Measurements from ENCODE around the gene NPIPB8.
"Not testable (repeated sequence)": the region's sequence is repeated elsewhere in the genome, so short reads cannot be mapped to it uniquely, and the experiment has no call there.

Gene NPIPB8

DNA sequence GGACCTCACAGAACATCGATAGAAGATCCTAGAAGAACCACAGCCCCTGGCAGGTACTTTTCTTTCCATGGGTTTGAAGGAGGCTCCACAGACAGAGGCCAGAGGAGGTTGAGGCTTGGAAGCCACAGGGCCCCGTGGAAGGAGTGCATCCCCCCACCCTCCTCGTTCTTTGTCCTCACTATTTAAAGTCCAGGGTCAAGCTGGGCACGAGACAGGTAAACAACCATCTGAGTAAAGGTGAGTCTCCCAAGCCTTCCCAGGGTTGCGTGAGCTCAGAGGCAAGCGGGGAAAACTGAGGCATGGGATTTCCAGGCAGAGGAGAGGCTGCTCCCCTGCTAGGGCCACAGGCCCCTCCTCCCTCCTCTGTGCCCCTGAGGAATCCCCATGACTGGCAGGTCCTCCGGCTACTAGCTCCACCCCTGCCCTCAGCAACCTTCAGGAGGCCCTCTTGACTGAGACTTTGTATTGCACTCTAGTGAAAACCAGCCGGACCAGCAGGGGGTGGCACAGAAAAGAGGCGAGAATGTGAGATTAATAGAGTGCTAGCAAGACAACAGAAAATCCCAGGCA lies 40.1 kb upstream of the NPIPB8 start:
- H3K79me2 ChIP-seq (ENCODE audit: control insufficient read depth, insufficient read depth, low read length, unreplicated experiment), result no peaks in the 10 kb centered on the region
- no peaks in the 10 kb centered on the region for H3K36me3 ChIP-seq (ENCODE audit: insufficient read depth, low read length)
- peaks cover 4% of the 10 kb centered on the region for H3K4me1 ChIP-seq (ENCODE audit: control insufficient read depth, insufficient read depth, low read length, unreplicated experiment)
- no peak overlapping the region for H3K4me3 ChIP-seq (ENCODE audit: low read depth, low read length)
- no peak overlapping the region for H3K27ac ChIP-seq (ENCODE audit: low read depth, low read length)
- no peaks in the 10 kb centered on the region for H3K27me3 ChIP-seq (ENCODE audit: insufficient read depth, low read length)
- no peak overlapping the region for H2AFZ ChIP-seq (ENCODE audit: low read length, unreplicated experiment)

DNA sequence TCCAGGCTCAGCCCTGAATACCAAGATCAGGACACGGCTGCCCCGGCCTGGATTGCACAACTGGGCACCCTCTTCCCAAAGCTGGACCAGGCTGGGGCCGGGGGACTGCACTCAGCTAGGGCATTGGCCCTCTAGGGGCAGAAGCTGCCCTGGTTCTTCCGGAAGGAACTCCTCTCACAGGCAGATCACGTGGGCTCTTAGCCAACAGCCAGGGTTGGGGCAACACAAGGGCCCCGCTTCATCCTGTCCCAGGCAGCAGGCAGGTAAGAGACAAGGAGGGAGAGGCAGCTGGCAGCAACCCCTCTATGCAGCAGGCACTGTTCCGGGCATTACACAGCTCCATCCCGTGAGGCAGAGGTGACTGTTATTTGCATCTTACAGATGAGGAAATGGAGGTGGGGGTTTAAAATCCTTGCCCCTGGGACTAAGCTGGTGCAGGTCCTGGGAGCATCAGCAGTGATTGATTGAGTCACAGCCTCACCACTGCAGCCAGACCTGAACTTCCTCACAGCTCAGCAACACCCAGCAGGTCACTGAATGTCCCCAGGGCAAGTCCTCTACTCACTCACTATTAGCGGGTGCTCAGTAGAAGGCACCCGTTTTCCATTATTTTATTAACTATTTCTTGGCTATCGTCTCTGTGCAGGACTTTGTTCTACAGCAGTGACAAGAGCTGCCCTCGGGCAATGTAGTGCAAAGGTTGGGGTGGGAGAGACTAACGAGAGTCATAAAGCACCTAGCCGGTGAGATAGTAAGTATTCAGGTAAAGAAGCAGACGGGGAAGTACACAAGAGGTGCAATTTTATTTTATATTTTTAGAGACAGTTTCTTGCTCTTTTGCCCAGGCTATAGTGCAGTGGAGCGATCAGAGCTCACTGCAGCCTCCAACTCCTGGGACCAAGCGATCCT lies 38.2 kb upstream of the NPIPB8 start:
- not testable (repeated sequence) for H3K4me3 ChIP-seq (ENCODE audit: low read depth, low read length); H3K4me1 ChIP-seq (ENCODE audit: control insufficient read depth, insufficient read depth, low read length, unreplicated experiment)

DNA sequence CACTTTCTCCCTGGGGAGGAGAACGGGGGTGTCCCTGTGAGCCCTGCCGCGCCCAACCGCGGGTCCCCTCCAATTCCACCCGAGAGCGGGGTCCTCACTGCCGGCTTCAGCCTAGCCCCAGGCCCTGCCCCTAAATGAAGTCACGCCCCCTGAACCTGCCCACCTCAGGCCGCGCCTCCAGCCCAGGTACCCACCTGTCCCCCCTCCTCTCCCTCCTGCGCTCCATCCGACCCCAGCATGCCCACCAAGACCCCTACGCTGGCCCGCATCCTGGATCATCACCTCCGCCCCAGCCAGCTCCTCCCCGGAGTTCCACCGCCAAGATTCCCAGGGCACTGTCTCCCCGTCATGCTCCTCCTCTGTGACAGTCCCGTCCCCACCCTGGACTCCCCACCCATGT lies 36.9 kb upstream of the NPIPB8 start:
- not testable (repeated sequence) for H3K4me3 ChIP-seq (ENCODE audit: low read depth, low read length); H3K27ac ChIP-seq (ENCODE audit: low read depth, low read length); H3K36me3 ChIP-seq (ENCODE audit: insufficient read depth, low read length); H3K4me1 ChIP-seq (ENCODE audit: control insufficient read depth, insufficient read depth, low read length, unreplicated experiment); H3K79me2 ChIP-seq (ENCODE audit: control insufficient read depth, insufficient read depth, low read length, unreplicated experiment); H2AFZ ChIP-seq (ENCODE audit: low read length, unreplicated experiment); H3K27me3 ChIP-seq (ENCODE audit: insufficient read depth, low read length)

More for the DNA sequence above, 38.2 kb upstream of the NPIPB8 start:
- H3K27me3 ChIP-seq (ENCODE audit: insufficient read depth, low read length); H3K27ac ChIP-seq (ENCODE audit: low read depth, low read length); H2AFZ ChIP-seq (ENCODE audit: low read length, unreplicated experiment); H3K36me3 ChIP-seq (ENCODE audit: insufficient read depth, low read length); H3K79me2 ChIP-seq (ENCODE audit: control insufficient read depth, insufficient read depth, low read length, unreplicated experiment): not testable (repeated sequence)

DNA sequence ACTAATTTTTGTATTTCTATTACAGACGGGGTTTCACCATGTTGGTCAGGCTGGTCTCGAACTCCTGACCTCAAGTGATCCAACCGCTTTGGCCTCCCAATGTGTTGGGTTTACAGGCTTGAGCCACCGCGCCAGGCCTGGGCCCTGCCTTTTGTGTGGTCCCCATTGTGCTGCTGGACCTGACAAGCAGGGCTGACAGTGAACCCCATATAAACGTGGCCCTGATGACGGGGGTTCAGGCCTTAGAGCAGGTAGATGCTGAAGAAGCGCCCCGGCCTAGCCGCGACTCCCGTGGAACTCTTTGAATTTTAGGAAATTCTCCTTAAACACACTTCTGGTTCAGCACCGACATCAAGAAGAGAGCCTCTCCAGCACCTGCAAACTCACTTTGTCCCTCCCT lies 36.3 kb upstream of the NPIPB8 start:
- H3K27ac ChIP-seq (ENCODE audit: low read depth, low read length); H3K36me3 ChIP-seq (ENCODE audit: insufficient read depth, low read length); H3K4me3 ChIP-seq (ENCODE audit: low read depth, low read length); H3K27me3 ChIP-seq (ENCODE audit: insufficient read depth, low read length); H2AFZ ChIP-seq (ENCODE audit: low read length, unreplicated experiment); H3K79me2 ChIP-seq (ENCODE audit: control insufficient read depth, insufficient read depth, low read length, unreplicated experiment); H3K4me1 ChIP-seq (ENCODE audit: control insufficient read depth, insufficient read depth, low read length, unreplicated experiment): not testable (repeated sequence)

DNA sequence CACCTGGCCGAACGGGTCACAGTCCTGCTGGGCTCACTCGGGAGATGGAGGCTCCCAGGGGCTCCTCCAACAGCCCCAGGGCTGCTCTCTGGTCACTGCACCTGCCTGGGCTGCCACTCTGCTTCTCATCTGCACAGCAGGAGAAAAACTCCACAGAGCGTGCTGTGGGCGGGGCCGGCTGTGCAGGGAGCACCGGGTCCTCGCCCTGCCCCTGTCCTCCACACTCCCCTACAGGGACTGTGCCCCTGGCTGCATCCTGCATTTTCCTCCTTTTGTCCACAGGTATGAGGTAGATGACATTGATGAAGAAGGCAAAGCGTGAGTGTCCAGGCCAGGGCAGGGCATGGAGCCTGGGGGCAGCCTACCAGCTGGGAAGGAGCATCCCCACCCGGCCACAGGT lies 35.8 kb upstream of the NPIPB8 start:
- not testable (repeated sequence) for H3K36me3 ChIP-seq (ENCODE audit: insufficient read depth, low read length); H3K4me1 ChIP-seq (ENCODE audit: control insufficient read depth, insufficient read depth, low read length, unreplicated experiment); H3K27me3 ChIP-seq (ENCODE audit: insufficient read depth, low read length); H3K4me3 ChIP-seq (ENCODE audit: low read depth, low read length); H3K79me2 ChIP-seq (ENCODE audit: control insufficient read depth, insufficient read depth, low read length, unreplicated experiment); H2AFZ ChIP-seq (ENCODE audit: low read length, unreplicated experiment); H3K27ac ChIP-seq (ENCODE audit: low read depth, low read length)

DNA sequence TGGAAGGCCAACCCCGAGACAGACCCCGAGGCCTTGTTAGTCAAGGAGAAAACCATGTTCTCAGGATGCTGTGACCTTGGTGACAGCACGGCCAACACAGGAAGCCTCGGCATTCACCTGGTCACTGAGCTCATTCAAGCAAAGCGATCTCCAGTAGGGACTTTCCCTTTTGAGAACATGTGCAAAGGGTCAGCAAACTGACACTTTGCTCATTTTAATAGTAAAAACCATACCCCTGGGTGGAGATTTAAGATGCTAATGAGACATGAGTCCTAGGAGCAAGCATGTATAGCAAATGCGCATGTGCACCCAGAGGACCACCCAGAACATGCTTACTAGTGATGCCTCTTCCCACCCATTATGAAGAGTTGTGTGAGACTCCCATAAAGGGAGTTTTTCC lies 35.3 kb upstream of the NPIPB8 start:
- Histone ChIP-seq H3K4me1 (ENCODE audit: control insufficient read depth, insufficient read depth, low read length, unreplicated experiment) (no peaks in the 10 kb centered on the region), H3K27me3 (ENCODE audit: insufficient read depth, low read length) (no peaks in the 10 kb centered on the region), H3K27ac (ENCODE audit: low read depth, low read length) (no peak overlapping the region), H3K4me3 (ENCODE audit: low read depth, low read length) (no peak overlapping the region), H2AFZ (ENCODE audit: low read length, unreplicated experiment) (no peak overlapping the region), H3K79me2 (ENCODE audit: control insufficient read depth, insufficient read depth, low read length, unreplicated experiment) (no peaks in the 10 kb centered on the region), H3K36me3 (ENCODE audit: insufficient read depth, low read length) (no peaks in the 10 kb centered on the region)

DNA sequence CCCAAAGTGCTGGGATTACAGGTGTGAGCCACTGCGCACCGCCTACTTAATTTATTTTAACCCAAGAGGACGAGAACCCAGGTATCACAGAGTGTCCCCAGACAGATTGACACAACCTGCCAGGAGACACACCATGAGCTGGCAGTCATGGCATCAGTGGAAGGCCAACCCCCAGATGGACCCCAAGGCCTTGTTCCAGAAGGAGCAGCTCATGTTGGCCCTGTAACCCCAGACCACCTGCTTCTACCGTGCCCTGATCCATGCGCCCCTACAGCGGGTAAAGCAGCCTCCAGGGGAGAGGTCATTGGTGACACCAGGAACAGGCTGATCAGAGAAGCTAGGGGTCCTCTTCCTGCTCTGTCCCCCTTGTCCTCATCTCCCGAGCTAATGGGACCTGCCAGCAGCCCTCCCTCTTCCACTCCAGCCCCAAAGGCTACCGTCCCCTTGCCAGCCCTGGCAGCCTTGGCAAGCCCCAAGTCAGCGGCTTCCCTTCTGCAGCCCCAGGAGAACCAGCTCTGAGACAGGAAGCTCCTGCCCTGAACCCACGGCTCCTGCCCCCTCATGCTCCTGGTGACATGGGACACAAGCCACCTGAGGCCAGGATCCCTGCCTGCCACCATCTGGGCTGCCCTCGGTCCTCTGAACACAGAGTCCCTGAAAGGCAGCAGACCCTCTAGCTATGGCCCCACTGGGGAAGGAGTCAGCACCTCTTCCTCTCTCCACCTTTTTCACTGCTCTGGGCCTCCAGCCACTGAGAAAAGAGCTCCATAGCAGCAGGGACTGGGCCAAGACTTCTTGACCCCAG lies 34.3 kb upstream of the NPIPB8 start:
- Histone ChIP-seq H3K27ac (ENCODE audit: low read depth, low read length) (no peak overlapping the region), H3K79me2 (ENCODE audit: control insufficient read depth, insufficient read depth, low read length, unreplicated experiment) (no peaks in the 10 kb centered on the region), H2AFZ (ENCODE audit: low read length, unreplicated experiment) (no peak overlapping the region), H3K4me1 (ENCODE audit: control insufficient read depth, insufficient read depth, low read length, unreplicated experiment) (no peaks in the 10 kb centered on the region), H3K27me3 (ENCODE audit: insufficient read depth, low read length) (no peaks in the 10 kb centered on the region), H3K4me3 (ENCODE audit: low read depth, low read length) (no peak overlapping the region), H3K36me3 (ENCODE audit: insufficient read depth, low read length) (no peaks in the 10 kb centered on the region)

DNA sequence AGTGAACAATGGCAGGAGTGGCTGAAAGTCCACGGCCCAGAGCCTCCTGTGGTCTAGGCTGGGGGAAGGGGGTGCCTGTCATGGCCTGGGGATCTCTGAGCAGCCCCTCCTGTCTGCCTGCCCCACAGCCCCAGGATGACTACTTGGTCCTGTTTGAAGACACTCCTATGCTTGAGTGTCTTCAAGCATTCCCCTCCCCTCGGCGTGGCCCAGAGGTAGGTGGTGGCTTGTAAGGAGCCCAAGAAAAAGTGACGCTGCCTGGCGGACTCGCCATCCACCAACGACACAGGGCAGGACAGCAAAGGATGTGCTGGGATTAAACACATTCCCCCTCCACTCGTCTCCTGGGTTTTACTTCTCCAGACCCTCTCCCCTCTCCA lies 33.7 kb upstream of the NPIPB8 start:
- H2AFZ ChIP-seq (ENCODE audit: low read length, unreplicated experiment), result no peak overlapping the region
- no peak overlapping the region for H3K4me3 ChIP-seq (ENCODE audit: low read depth, low read length)
- no peaks in the 10 kb centered on the region for H3K79me2 ChIP-seq (ENCODE audit: control insufficient read depth, insufficient read depth, low read length, unreplicated experiment)
- no peaks in the 10 kb centered on the region for H3K4me1 ChIP-seq (ENCODE audit: control insufficient read depth, insufficient read depth, low read length, unreplicated experiment)
- H3K36me3 ChIP-seq (ENCODE audit: insufficient read depth, low read length), result no peaks in the 10 kb centered on the region
- H3K27me3 ChIP-seq (ENCODE audit: insufficient read depth, low read length), result no peaks in the 10 kb centered on the region
- no peak overlapping the region for H3K27ac ChIP-seq (ENCODE audit: low read depth, low read length)

DNA sequence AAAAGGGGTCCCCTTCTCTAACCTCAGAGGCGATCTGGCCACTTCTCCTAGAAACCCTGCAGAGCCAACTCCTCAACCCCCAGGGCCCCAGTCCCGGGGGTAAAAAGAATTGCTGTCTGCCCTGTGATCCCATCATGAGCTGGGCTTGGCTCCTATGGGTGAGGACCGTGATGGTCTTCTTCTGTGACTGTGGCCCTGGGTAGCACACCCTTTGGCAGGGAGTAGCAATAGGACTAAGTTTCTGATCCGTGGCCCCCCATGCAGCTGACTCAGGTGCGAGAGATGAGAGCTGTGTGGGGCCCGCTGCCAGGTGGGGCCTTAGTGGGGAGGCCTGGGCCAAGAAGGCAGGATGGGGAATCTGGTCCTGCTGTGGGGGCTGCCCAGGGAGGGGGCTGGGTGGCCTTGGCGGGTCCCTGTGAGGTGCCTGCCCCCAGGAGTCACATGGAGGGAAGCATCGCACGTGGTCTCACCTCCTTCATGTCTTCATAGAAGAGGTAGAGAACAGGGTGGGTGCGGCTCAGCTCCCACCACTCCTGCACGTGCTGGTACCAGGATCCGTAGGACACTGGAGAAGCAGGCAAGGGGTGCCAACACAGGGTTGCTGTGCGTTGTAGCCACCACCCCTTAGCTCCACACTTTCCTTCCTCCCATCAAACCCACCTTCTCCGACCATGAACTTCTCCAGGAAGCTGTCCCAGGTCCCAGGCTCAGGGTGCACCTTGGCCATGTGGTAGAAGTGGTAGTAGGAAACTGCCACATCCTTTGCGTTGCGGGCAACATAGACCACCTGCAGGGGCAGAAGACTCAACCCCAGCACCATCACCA lies 31.4 kb upstream of the NPIPB8 start:
- H3K4me1 ChIP-seq (ENCODE audit: control insufficient read depth, insufficient read depth, low read length, unreplicated experiment), result no peaks in the 10 kb centered on the region
- H3K27me3 ChIP-seq (ENCODE audit: insufficient read depth, low read length), result no peaks in the 10 kb centered on the region
- no peaks in the 10 kb centered on the region for H3K36me3 ChIP-seq (ENCODE audit: insufficient read depth, low read length)
- H3K4me3 ChIP-seq (ENCODE audit: low read depth, low read length), result no peak overlapping the region
- H3K27ac ChIP-seq (ENCODE audit: low read depth, low read length), result no peak overlapping the region
- no peaks in the 10 kb centered on the region for H3K79me2 ChIP-seq (ENCODE audit: control insufficient read depth, insufficient read depth, low read length, unreplicated experiment)
- H2AFZ ChIP-seq (ENCODE audit: low read length, unreplicated experiment), result no peak overlapping the region

DNA sequence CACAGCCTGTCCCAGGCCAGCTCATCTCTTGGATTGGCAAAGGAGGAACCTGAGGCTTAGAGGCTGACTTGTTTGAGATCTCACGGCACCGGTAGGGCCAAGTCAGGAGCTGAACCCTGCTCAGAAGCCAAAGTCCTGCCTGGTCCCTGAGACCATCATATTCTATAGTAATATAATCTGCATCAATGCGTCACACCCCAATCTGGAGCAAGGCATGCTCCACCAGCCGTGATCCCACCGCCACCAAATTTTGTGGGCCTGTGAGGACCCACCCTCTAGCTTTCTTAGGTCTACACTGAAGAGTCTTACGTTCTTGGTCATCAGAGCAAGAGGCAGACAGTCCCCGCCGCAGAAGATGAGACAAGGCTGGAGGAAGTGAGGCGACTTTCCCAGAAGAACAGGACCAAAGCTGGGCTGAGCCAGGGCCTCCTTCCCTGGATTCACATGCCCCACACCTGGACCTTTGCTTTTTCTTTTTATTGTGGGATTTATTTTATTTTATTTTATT lies 30.7 kb upstream of the NPIPB8 start:
- no peak overlapping the region for H3K4me3 ChIP-seq (ENCODE audit: low read depth, low read length)
- H3K36me3 ChIP-seq (ENCODE audit: insufficient read depth, low read length), result no peaks in the 10 kb centered on the region
- H2AFZ ChIP-seq (ENCODE audit: low read length, unreplicated experiment), result no peak overlapping the region
- no peaks in the 10 kb centered on the region for H3K27me3 ChIP-seq (ENCODE audit: insufficient read depth, low read length)
- H3K4me1 ChIP-seq (ENCODE audit: control insufficient read depth, insufficient read depth, low read length, unreplicated experiment), result no peaks in the 10 kb centered on the region
- no peaks in the 10 kb centered on the region for H3K79me2 ChIP-seq (ENCODE audit: control insufficient read depth, insufficient read depth, low read length, unreplicated experiment)
- H3K27ac ChIP-seq (ENCODE audit: low read depth, low read length), result no peak overlapping the region

All from ACC112 (cell line).